PC-3 (cell line): ENCODE data around the gene LRRC57.

Source experiments
- CTCF ChIP-seq: fragments of 300-600 bp; sonication (generic); conservative IDR thresholded peaks from 2 replicates; pipeline ENCODE4 v1.5.1; 2017; ENCODE audit warnings: antibody characterized with exemption, low read depth, mild to moderate bottlenecking, low read length
- EZH2 ChIP-seq: fragments of 300-600 bp; sonication (generic); IDR thresholded peaks from one replicate; pipeline ENCODE4 v1.6.1; 2017; ENCODE audit warnings: antibody characterized with exemption, mild to moderate bottlenecking, low read length; ENCODE audit not compliant: unreplicated experiment
- EZH2phosphoT487 ChIP-seq: fragments of 300-600 bp; sonication (generic); IDR thresholded peaks from 2 replicates; pipeline ENCODE4 v1.6.1; 2018; ENCODE audit warnings: mild to moderate bottlenecking, antibody characterized with exemption, low read length, borderline replicate concordance

GRCh38 chr15:42582569-42583375, 34.2 kb upstream of the LRRC57 start:
- no peak for TF ChIP-seq CTCF
- no peak for TF ChIP-seq EZH2
- TF ChIP-seq EZH2phosphoT487: no peak
